OCI-M1 (cell line): ENCODE results near the gene KMT2E.
"Not testable (repeated sequence)": the region's sequence is repeated elsewhere in the genome, so short reads cannot be mapped to it uniquely, and the experiment has no call there.

Source experiments
- DNase-seq: peaks from one replicate; lab custom pipeline; 2025; lab: John Stamatoyannopoulos, UW

Gene KMT2E, protein sequence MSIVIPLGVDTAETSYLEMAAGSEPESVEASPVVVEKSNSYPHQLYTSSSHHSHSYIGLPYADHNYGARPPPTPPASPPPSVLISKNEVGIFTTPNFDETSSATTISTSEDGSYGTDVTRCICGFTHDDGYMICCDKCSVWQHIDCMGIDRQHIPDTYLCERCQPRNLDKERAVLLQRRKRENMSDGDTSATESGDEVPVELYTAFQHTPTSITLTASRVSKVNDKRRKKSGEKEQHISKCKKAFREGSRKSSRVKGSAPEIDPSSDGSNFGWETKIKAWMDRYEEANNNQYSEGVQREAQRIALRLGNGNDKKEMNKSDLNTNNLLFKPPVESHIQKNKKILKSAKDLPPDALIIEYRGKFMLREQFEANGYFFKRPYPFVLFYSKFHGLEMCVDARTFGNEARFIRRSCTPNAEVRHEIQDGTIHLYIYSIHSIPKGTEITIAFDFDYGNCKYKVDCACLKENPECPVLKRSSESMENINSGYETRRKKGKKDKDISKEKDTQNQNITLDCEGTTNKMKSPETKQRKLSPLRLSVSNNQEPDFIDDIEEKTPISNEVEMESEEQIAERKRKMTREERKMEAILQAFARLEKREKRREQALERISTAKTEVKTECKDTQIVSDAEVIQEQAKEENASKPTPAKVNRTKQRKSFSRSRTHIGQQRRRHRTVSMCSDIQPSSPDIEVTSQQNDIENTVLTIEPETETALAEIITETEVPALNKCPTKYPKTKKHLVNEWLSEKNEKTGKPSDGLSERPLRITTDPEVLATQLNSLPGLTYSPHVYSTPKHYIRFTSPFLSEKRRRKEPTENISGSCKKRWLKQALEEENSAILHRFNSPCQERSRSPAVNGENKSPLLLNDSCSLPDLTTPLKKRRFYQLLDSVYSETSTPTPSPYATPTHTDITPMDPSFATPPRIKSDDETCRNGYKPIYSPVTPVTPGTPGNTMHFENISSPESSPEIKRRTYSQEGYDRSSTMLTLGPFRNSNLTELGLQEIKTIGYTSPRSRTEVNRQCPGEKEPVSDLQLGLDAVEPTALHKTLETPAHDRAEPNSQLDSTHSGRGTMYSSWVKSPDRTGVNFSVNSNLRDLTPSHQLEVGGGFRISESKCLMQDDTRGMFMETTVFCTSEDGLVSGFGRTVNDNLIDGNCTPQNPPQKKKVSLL (N-terminal part only)

DNA sequence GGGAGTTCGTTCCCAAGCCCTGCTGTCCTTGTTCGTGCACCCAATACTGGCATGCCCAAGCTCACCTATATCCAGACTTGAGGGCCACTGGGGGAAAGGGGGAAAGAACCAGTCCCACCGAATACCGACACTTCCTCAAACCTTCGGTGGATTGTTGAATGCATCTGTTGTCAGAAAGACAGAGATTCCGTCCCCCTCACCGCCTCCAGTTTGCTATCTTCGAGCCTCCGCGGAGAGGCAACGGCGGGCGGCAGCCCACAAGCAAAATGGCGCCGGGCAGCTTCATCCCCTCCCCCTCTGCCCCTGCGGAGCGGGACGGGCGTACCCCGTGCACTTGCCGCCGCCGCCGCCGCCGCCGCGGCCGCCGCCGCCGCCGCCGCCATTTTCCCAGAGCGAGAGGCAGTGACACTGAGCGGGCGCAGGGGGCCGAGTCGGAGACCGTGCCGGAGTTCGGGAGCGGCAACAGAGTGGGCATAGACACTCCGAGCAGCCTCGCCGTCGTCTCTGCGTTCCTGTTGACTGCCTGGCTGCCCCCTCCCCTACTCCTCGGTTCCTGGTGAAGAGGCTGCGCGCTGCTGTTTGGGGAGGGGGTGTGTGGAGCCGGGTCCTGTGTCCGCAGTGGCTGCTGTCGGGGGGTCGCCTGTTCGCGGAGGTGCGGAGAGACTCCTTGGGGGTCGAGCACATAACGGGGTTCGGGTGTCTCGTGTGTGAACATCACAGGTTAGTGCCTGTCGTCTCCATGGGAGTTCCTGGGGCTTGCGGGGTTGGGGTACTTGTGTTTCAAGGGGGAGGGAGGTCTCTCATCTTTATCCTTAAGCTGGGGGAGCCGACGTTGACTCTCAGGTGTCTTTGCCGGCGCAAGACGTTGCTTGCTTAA lies at the start of gene KMT2E:
KMT2E (plus strand) TSS at position 390 of the 877 bp plus-strand sequence. CDS start 26,748 bp downstream, outside the sequence.
- DNase-seq: peak; percentile 85

DNA sequence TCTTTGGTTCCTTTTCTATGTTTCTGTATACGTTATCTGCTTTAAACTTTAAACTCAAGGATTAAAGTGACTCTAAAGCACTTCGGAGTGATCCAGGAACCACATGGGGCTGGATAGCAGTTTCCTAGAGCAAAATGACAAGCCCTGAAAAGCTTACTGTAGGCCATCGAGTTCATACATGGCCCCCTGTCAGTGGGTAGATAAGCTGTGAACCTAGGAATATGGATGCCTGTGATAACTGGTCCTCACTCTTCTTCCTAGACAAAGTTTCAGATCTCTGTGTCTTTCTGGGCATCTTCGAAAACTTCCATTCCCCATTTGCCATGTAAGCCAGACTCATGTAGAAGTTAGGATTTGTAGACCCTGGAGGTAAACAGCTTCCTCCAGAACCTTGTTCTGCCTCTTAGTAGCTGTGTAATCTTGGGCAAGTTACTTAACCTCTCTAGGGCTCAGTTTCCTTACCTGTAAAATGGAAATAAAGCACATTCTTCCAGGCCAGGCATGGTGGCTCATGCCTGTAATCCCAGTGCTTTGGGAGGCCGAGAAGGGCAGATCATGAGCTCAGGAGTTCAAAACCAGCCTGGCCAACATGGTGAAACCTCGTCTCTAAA lies 49.3 kb upstream of the KMT2E start:
- DNase-seq: no peak

DNA sequence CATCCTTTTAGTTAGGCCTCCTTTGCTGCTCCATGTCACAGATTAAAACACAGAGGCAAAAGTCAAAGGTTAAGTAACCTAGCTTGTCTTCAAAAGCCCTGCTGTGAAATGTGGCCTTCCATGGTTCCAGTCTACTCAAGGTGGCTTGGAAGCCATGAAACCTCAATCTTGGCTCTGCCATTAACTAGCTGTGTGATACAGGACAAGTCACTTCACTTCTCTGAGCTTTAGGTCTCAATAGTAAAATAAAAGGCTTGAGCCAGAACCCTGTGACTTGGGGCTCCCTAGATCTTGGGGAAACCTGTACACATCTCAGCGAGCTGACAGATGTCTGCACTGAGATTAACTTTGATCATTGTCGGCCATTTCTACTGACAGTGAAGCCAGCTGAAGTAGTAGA lies 48.0 kb upstream of the KMT2E start:
- no peak for DNase-seq

DNA sequence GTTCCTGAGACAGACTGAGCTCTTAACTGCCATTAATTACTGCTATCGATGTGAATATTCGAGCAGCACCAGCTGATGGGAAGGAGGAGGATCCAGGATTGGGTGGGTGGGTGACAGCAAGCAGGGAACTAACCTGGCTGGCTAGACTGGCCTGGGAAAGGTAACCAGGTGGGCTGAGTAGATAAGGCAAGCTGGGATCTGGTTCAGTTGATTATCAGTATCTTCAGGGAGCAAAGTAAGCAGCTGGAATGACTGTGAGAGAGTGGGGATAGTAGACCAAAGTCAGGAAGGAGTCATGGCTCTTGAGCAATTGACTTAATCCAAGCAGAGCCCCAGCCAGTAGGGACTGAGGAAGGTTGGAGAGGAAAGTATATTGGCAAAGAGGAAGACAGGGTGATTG lies 46.9 kb upstream of the KMT2E start:
- no peak for DNase-seq

DNA sequence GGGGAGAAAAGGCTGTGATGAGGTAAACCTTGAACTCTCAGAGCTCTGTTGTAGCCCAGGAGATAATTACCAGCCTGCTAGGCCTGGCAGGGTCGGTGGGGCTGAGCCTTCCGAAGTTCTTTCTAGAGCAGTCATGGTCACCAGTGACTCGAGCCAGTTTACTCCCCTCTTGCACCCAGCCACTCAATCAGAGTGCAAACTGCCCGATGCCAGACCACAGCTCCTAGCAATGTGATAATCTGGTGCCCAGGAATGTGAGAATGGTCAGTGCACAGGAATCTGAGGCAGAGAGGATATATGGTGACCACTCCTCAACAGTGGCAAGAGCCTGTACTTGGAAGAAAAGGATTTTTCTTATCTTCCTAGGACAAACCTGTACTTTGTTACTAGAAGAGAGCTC lies 46.4 kb upstream of the KMT2E start:
- DNase-seq: no peak

DNA sequence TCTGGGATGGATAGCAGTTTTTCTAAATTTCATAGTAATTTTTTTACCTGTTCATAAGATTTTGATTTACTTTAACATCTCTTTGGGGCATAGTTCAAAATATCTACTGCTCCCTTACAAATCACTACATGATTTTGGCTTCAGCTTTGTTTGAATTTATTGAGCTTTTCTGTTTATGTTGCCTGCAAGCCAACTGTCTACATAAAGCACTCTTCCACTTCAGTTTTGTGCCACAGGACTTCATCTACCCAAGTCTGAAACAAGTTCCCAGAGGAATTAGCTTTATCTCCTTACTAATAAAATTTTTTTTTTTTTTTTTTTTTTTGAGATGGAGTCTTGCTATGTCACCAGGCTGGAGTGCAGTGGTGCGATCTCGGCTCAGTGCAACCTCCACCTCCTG lies 45.4 kb upstream of the KMT2E start:
- no peak for DNase-seq

DNA sequence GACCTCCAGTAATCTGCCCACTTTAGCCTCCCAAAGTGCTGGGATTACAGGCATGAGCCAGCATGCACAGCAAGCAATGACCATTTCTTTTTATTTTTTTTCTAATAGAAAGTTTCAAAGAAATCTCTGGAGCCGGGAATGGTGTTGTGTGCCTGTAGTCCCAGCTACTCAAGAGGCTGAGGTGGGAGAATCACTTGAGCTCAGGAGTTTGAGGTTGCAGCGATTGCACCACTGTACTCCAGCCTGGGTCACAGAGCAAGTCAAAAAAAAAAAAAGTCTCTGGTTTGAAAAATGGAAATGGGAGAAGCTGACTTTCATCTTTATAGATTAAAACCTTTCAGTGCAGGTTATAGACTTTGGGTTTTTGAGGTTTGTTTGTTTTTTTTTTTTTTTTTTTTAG lies 44.8 kb upstream of the KMT2E start:
- no peak for DNase-seq

DNA sequence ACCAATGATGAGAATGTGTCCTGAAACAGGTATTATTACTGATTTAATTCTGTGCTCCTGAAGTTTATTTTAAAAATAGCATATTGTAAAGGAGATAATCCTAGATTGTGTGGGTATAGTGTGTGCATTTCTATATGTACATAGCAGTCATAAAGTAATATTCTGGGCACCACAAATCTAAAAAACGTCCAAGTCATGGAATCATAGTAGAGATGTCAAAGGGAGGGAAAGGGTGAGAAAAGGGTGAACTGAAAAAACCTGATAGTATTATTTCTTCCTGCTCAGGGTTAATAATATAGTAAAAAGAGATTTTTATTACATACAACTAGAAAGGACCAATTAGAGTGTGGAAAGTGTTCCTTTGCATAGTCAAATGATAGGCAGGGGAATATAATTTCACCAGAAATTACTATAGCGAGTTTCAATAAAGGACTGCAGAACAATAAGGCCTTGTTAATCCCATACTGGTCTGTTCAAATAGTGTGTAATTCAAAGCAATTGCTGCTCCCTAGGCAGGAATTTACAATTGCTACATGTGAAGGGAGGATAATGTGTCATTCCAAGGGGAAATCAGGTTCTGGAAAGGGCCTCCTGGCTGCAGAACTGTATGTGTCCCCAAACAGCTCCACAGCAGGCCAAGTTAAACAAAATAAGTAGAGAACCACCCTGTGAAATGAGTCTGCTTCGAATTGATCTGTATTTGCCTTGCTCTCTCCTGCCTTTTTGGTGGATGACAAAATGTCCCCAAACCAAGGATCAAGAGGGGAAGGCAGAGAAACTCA lies 42.5 kb upstream of the KMT2E start:
- no peak for DNase-seq

DNA sequence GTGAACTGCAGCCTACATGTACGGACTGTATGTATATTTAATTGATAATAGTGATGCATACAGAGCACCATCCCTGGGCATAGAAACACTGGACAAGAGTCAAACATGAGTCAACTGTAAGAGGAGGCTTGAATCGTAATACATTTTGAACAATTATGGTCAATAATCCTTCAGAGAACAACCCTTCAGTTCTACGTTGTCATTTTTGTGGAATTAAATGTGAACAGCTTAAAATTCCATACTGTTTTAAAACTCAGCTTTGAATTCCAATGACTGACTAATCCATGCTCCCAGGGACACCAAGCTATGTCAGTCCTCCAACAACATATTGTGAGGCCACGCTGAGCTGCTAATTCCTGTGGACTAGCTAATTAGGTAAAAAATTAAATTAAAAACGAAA lies 41.5 kb upstream of the KMT2E start:
- no peak for DNase-seq

DNA sequence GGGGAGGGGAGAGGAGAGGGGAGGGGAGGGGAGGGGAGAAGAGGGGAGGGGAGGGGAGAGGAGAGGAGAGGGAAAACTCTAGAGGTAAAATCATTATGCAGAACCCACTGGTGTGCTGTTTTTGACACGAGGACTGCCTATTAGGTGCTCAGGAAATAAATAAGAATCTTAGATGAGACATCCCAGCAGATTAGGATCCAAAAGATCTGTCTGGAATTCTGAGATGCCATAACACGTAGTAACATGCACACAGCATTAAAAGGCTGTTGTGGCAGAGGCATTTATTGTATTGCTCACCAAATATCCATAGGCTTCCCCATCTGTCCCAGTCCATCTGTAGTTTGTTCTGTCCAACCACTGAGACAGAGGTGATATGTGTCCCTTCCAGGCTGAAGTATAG lies 40.8 kb upstream of the KMT2E start:
- DNase-seq: no peak

DNA sequence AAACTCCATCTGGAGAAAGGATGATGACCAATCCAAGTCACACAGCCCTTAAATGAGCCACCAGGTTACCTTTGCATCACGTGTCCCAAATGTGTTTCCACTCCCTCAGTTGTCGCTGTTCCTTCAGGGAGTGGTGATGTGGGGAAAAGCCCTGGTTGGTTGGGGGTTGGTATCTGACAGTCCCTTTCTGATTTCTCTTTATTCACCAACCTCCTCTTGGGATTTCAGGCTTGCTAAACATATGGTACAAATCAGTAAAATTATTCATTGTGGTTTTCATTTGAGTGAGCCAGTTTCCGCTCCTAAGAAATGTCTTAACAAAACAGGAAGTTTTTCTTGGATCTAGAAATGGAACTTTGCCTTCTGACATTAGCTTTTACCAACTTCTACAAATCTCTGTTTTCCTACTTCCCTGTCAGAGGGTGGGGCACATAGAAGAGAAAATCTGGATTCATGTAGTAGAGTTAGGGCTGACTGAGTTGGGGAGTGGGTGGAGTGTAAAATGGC lies 40.0 kb upstream of the KMT2E start:
- no peak for DNase-seq

DNA sequence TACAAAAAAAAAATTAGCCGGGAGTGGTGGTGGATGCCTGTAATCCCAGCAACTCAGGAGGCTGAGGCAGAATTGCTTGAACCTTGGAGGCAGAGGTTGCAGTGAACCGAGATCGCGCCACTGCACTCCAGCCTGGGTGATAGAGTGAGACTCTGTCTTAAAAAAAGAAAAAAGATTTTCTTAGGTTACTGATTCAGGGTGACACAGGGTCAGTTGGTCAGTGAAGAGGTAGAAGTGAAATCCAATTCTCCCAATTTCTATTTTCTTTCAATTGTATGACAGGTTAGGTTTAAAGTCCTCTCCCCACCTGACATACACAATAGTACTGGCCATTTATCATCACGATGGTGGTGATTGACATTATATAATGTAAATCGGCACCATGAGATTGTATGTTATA lies 38.5 kb upstream of the KMT2E start:
- not testable (repeated sequence) for DNase-seq

DNA sequence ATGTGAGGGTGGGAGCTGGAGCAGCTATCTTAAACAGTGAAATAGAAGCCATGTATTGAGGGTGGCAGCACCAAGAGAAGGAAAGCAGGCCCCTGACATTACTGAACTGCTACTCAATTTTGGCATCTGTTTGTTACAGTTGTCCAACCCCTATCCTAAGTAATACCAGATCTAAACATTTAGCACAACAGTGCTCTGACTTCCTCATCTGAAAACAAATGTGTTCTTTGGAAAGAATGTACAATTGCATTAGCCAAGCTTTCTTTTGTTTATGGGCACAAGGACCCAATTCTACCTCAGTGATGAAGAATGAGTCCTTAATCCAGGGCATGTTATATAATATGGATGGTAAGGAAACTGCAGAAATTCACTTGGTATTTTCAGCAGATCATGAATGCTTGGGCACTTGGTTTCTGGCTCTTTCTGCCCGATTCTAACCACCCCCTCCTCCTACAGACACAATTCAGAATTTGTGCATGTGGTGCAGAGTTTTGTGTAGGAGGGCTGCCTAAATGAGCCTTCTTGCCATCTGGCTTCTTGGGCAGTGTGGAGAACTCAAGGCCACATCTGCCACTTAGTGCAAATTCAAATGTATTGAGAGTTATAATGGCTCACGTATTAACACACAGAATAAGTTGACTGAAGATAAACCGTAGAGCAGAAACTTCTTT lies 36.9 kb upstream of the KMT2E start:
- no peak for DNase-seq

DNA sequence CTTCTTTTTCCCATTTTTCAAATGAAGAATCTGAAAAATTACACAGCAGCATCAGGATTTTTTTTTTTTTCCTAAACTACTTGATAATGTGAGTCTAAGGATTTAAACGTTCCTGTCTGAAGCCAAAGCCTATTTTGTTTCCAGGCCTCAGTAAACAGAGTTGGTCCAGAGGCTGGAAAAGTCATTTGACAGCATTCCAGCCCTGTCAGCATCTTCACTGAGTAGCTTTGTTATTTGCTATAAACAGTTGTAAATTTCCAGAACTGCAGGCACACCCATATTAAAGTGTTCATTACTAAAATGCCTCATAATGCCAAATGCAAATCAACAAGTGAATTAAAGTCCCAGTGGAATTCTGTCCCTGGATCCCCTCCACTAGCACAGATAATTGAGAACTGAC lies 35.5 kb upstream of the KMT2E start:
- DNase-seq: no peak

DNA sequence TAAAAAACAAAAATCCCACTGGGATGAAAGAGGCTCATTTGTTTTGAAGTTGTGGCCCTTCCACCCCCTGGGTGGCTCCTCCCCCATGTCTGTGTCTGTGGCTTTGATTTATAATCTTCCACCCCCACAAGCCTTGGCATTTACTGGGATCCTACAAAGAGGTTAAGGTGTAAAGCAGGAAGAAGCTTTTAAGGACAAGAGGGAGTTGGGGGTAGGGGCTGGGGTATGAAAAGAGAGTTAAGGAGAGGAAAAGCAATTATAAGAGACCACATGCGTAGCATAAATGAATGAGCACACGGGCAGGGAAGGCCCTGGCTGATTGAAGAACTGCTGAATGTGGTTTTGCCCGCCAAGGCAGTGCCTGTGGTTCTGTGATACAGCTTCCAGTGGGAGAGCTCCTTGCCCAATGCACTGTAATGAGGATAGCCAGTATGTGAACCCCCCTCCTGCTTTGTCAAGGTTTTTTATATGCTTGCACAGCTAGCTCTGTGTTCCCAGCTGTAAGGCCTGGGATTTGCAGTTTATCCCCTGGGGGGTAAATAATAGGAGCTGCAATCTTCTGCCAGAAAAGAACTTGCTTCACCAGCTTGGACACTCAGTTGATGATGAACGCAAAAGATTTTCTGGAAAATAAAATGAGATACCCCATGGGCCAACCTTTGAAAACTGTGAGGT lies 34.7 kb upstream of the KMT2E start:
- peak; percentile 11 for DNase-seq

DNA sequence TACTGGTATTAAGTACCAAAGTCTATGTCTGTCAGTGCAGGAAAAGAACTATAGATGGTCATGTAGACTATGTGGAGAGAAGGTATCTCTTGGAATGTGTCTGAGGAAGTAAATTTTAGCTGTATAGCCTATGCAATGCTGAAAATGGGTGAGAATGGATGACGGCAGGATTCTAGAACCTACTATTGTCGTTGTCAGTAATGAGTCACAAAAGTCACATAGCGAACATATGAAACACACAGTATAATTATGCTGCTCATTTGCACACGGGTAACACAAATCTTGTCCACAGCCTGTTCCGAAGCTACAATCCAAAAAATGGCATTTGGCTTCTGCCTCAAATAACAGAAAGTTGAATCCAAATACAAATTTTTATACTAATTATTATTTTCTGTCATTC lies 33.6 kb upstream of the KMT2E start:
- no peak for DNase-seq

DNA sequence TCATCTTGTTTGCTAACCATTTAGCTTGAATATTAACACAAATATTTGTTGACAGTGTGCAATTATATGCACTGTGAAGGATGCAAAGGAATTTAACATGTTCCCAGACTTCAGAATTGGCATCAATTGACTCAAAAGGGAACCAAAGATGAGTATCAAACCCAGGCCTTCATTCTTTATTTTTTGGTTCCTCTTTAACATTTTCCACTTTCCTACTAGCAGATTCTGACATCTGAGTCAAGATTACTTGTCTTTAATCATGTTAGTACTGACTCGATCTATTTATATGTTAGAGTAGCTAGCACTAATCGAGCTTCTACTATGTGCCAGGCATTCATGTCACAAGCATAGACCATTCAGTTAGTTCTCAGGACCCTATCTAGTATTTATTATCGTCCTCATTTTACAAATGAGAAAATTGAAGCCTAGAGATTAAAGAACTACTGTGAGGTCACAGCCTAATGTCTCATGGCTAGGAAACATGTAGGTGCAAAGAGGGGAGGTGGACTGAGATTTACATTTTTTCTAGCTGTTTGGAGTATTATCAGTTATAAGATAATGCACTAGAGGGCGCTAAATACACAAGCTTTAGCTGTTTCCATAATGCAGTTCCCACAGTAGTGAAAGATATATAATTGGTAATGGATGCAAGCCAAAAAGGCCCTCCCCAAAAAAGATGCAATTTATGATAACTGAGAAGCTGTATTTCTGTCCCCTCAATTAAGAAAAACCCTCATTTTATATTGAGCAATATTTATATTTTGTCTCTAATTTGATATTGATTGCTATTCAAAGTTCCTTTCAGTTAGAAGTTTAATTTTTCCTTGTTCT lies 32.9 kb upstream of the KMT2E start:
- peak; percentile 66 for DNase-seq

DNA sequence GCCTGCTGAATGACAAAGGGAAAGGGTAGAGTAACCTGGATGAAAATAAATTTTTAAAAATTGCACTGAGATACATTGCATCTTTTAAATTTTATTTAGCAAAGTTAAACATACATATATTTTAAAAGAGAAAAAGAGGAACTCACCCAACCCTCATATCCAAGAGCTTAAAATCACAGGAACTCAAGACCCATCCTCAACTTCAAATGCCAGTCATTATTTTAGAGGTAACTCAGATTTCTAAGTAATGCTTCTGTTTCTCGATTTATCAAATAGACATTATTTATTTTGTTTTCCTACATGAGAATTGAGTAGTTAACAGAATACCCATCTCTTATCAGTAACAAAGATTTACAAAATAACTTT lies 32.4 kb upstream of the KMT2E start:
- peak; percentile 17 for DNase-seq
